ENCODE results near the gene MTERF1.
A peak's percentile ranks its signal among the peaks of the same experiment; 100 is the strongest.

Gene MTERF1

GRCh38 chr7:91880016-91880412 lies 488 bp downstream of the MTERF1 start:
- H4K91ac ChIP-seq (ENCODE audit: low read depth, low read length): peak overlapping the region; percentile 15
- peak overlapping the region; percentile 71 for H2AFZ ChIP-seq (ENCODE audit: insufficient read depth, low read length, poor library complexity)
- peak overlapping the region; percentile 23 for H3K4ac ChIP-seq (ENCODE audit: low read depth, low read length)
- H3K4me2 ChIP-seq (ENCODE audit: low read length): peak overlapping the region; percentile 72
- no peaks in the 10 kb centered on the region for H3K79me2 ChIP-seq (ENCODE audit: control insufficient read depth, insufficient read depth, low read length, poor library complexity)
- H3K4me1 ChIP-seq (ENCODE audit: control insufficient read depth in 1 of 2, insufficient read depth in 2 of 2, low read length in 2 of 2): no peaks in the 10 kb centered on the region
- no peaks in the 10 kb centered on the region for H3K79me1 ChIP-seq (ENCODE audit: low read length)
- DNase-seq: no peak
- no peak overlapping the region for H3K27ac ChIP-seq (ENCODE audit: low read depth, low read length)
- H3K23ac ChIP-seq (ENCODE audit: low read length): no peak overlapping the region
- no peak overlapping the region for H2BK5ac ChIP-seq (ENCODE audit: low read depth, low read length, poor library complexity)
- no peak overlapping the region for H2AK5ac ChIP-seq (ENCODE audit: low read length)
- peak overlapping the region; percentile 92 for H4K8ac ChIP-seq (ENCODE audit: low read depth, low read length)
- peak overlapping the region; percentile 81 for H3K4me3 ChIP-seq (ENCODE audit: low read depth, low read length)
- no peaks in the 10 kb centered on the region for H3K9me3 ChIP-seq (ENCODE audit: insufficient read depth, low read depth, low read length)
- H4K12ac ChIP-seq (ENCODE audit: low read depth, low read length): no peak overlapping the region
- no CpG with 5 or more reads among the region's 9 CpGs for WGBS (ENCODE audit: extremely low coverage, insufficient coverage, insufficient read length)
- no peak overlapping the region for H3K14ac ChIP-seq (ENCODE audit: low read length)
- no peak overlapping the region for H2BK12ac ChIP-seq (ENCODE audit: low read length)
- H2BK120ac ChIP-seq (ENCODE audit: insufficient read depth, low read length, poor library complexity): no peak overlapping the region
- no peak overlapping the region for H3K18ac ChIP-seq (ENCODE audit: low read length)
- H3K9ac ChIP-seq (ENCODE audit: low read length): peak overlapping the region; percentile 14
- no peaks in the 10 kb centered on the region for H3K27me3 ChIP-seq (ENCODE audit: insufficient read depth, low read length)
- H3K36me3 ChIP-seq (ENCODE audit: control insufficient read depth in 1 of 2, insufficient read depth in 2 of 2, low read length in 2 of 2): peaks cover 0 to 2% of the 10 kb centered on the region in 2 experiments

GRCh38 chr7:91876391-91877133 lies 3.9 kb downstream of the MTERF1 start:
- H2AFZ ChIP-seq (ENCODE audit: insufficient read depth, low read length, poor library complexity): no peak overlapping the region
- no peak overlapping the region for H3K4me3 ChIP-seq (ENCODE audit: low read depth, low read length)
- H4K12ac ChIP-seq (ENCODE audit: low read depth, low read length): no peak overlapping the region
- H4K8ac ChIP-seq (ENCODE audit: low read depth, low read length): no peak overlapping the region
- H3K27me3 ChIP-seq (ENCODE audit: insufficient read depth, low read length): no peaks in the 10 kb centered on the region
- no peaks in the 10 kb centered on the region for H3K79me1 ChIP-seq (ENCODE audit: low read length)
- no peak overlapping the region for H3K14ac ChIP-seq (ENCODE audit: low read length)
- no peak overlapping the region for H2BK5ac ChIP-seq (ENCODE audit: low read depth, low read length, poor library complexity)
- H2BK12ac ChIP-seq (ENCODE audit: low read length): no peak overlapping the region
- H3K27ac ChIP-seq (ENCODE audit: low read depth, low read length): no peak overlapping the region
- H3K23ac ChIP-seq (ENCODE audit: low read length): no peak overlapping the region
- H3K18ac ChIP-seq (ENCODE audit: low read length): no peak overlapping the region
- no peak overlapping the region for H2AK5ac ChIP-seq (ENCODE audit: low read length)
- peaks cover 0 to 2% of the 10 kb centered on the region in 2 experiments for H3K36me3 ChIP-seq (ENCODE audit: control insufficient read depth in 1 of 2, insufficient read depth in 2 of 2, low read length in 2 of 2)
- 100% methylated on average over 1 of the region's 4 CpGs for WGBS (ENCODE audit: extremely low coverage, insufficient coverage, insufficient read length)
- no peaks in the 10 kb centered on the region for H3K4me1 ChIP-seq (ENCODE audit: control insufficient read depth in 1 of 2, insufficient read depth in 2 of 2, low read length in 2 of 2)
- H3K4ac ChIP-seq (ENCODE audit: low read depth, low read length): no peak overlapping the region
- DNase-seq: peak in 1 of 2 donors; percentile 34
- H3K79me2 ChIP-seq (ENCODE audit: control insufficient read depth, insufficient read depth, low read length, poor library complexity): no peaks in the 10 kb centered on the region
- H3K9me3 ChIP-seq (ENCODE audit: insufficient read depth, low read depth, low read length): no peaks in the 10 kb centered on the region
- H2BK120ac ChIP-seq (ENCODE audit: insufficient read depth, low read length, poor library complexity): no peak overlapping the region
- no peak overlapping the region for H3K9ac ChIP-seq (ENCODE audit: low read length)
- no peak overlapping the region for H3K4me2 ChIP-seq (ENCODE audit: low read length)
- H4K91ac ChIP-seq (ENCODE audit: low read depth, low read length): no peak overlapping the region

GRCh38 chr7:91875851-91876250 lies 4.7 kb downstream of the MTERF1 start:
- WGBS (ENCODE audit: extremely low coverage, insufficient coverage, insufficient read length): 100% methylated on average over 1 of the region's 3 CpGs
- Histone ChIP-seq H3K23ac (ENCODE audit: low read length) (no peak overlapping the region), H2BK12ac (ENCODE audit: low read length) (no peak overlapping the region), H2BK5ac (ENCODE audit: low read depth, low read length, poor library complexity) (no peak overlapping the region), H3K18ac (ENCODE audit: low read length) (no peak overlapping the region), H3K4ac (ENCODE audit: low read depth, low read length) (no peak overlapping the region), H3K4me1 (ENCODE audit: control insufficient read depth in 1 of 2, insufficient read depth in 2 of 2, low read length in 2 of 2) (no peaks in the 10 kb centered on the region), H2AK5ac (ENCODE audit: low read length) (no peak overlapping the region), H3K27me3 (ENCODE audit: insufficient read depth, low read length) (no peaks in the 10 kb centered on the region), H4K91ac (ENCODE audit: low read depth, low read length) (no peak overlapping the region), H3K4me2 (ENCODE audit: low read length) (no peak overlapping the region), H2BK120ac (ENCODE audit: insufficient read depth, low read length, poor library complexity) (no peak overlapping the region), H4K12ac (ENCODE audit: low read depth, low read length) (no peak overlapping the region), H3K14ac (ENCODE audit: low read length) (no peak overlapping the region), H2AFZ (ENCODE audit: insufficient read depth, low read length, poor library complexity) (no peak overlapping the region), H3K79me2 (ENCODE audit: control insufficient read depth, insufficient read depth, low read length, poor library complexity) (no peaks in the 10 kb centered on the region), H3K9ac (ENCODE audit: low read length) (no peak overlapping the region), H3K4me3 (ENCODE audit: low read depth, low read length) (no peak overlapping the region), H3K79me1 (ENCODE audit: low read length) (no peaks in the 10 kb centered on the region), H3K27ac (ENCODE audit: low read depth, low read length) (no peak overlapping the region), H4K8ac (ENCODE audit: low read depth, low read length) (no peak overlapping the region), H3K36me3 (ENCODE audit: control insufficient read depth in 1 of 2, insufficient read depth in 2 of 2, low read length in 2 of 2) (peaks cover 0 to 2% of the 10 kb centered on the region in 2 experiments), H3K9me3 (ENCODE audit: insufficient read depth, low read depth, low read length) (no peaks in the 10 kb centered on the region)
- no peak for DNase-seq

GRCh38 chr7:91872928-91873327 lies 7.6 kb downstream of the MTERF1 start:
- Histone ChIP-seq H3K79me1 (ENCODE audit: low read length) (no peaks in the 10 kb centered on the region), H2BK120ac (ENCODE audit: insufficient read depth, low read length, poor library complexity) (no peak overlapping the region), H3K27ac (ENCODE audit: low read depth, low read length) (no peak overlapping the region), H3K14ac (ENCODE audit: low read length) (no peak overlapping the region), H3K9me3 (ENCODE audit: insufficient read depth, low read depth, low read length) (no peaks in the 10 kb centered on the region), H3K27me3 (ENCODE audit: insufficient read depth, low read length) (no peaks in the 10 kb centered on the region), H3K79me2 (ENCODE audit: control insufficient read depth, insufficient read depth, low read length, poor library complexity) (no peaks in the 10 kb centered on the region), H4K91ac (ENCODE audit: low read depth, low read length) (no peak overlapping the region), H2AFZ (ENCODE audit: insufficient read depth, low read length, poor library complexity) (no peak overlapping the region), H2AK5ac (ENCODE audit: low read length) (no peak overlapping the region), H4K12ac (ENCODE audit: low read depth, low read length) (no peak overlapping the region), H2BK12ac (ENCODE audit: low read length) (no peak overlapping the region), H2BK5ac (ENCODE audit: low read depth, low read length, poor library complexity) (no peak overlapping the region), H3K9ac (ENCODE audit: low read length) (no peak overlapping the region), H3K4me2 (ENCODE audit: low read length) (no peak overlapping the region), H3K23ac (ENCODE audit: low read length) (no peak overlapping the region), H4K8ac (ENCODE audit: low read depth, low read length) (no peak overlapping the region), H3K4ac (ENCODE audit: low read depth, low read length) (no peak overlapping the region), H3K4me1 (ENCODE audit: control insufficient read depth in 1 of 2, insufficient read depth in 2 of 2, low read length in 2 of 2) (no peaks in the 10 kb centered on the region), H3K36me3 (ENCODE audit: control insufficient read depth in 1 of 2, insufficient read depth in 2 of 2, low read length in 2 of 2) (no peaks in the 10 kb centered on the region), H3K18ac (ENCODE audit: low read length) (no peak overlapping the region), H3K4me3 (ENCODE audit: low read depth, low read length) (no peak overlapping the region)
- DNase-seq: no peak
